ENCODE data around the gene HARS1. TPM values are rescaled to one million over a fixed set of nuclear protein-coding genes. Genes with fewer than 3 reads are reported as not detected.
"Not testable (repeated sequence)": the region's sequence is repeated elsewhere in the genome, so short reads cannot be mapped to it uniquely, and the experiment has no call there.

Gene HARS1
- polyA plus RNA-seq, 1 donor from 2014 or later = 43.4 TPM

DNA sequence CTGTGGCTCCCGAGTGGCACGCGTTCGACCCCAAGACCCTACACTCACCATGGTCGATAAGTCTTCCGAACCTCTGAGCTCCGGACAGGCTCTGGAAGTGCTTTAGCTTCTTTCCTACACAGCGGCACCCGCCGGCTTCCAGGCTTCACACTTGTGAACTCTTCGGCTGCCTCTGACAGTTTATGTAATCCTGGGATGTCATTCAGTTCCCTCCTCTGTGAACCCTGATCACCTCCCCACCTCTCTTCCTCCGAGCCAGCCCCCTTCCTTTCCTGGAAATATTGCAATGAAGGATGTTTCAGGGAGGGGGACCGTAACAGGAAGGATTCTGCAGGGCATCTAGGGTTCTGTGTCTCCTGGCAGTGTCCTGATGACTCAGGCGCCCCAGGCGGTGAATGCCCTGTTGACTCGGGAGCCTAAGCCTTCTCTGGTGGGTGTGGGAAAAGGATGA, 58.1 kb downstream of the HARS1 start, which contains the start of gene CD14:
TSS of gene CD14 (minus strand) at position 155 of the 451 bp plus-strand sequence. CDS start at position 51, 104 bp downstream.
- Mint-ChIP-seq H3K27ac (peak within 1 kb of the TSS in 2 of 3 donors; percentile 19 to 46), H3K9me3 (peaks cover 0 to 3% (median 1%) of the 10 kb centered on the region in 3 donors), H3K27me3 (peaks cover 17% of the 10 kb centered on the region)

DNA sequence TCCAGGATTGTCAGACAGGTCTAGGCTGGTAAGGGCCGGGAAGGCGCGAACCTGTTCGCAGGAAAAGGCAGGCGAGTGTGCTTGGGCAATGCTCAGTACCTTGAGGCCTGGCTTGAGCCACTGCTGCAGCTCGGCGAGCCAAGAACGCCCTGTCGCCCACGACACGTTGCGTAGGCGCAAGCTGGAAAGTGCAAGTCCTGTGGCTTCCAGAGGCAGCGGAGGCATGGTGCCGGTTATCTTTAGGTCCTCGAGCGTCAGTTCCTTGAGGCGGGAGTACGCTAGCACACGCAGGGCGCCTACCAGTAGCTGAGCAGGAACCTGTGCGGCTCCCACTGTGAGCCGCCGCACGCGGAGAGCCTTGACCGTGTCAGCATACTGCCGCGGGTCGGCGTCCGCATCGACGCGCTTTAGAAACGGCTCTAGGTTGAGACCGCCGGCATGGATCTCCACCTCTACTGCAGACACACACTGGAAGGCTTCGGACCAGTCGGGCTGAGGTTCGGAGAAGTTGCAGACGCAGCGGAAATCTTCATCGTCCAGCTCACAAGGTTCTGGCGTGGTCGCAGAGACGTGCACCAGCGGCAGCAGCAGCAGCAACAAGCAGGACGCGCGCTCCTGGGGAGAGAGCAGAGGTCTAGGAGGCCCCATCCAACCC, 58.7 kb downstream of the HARS1 start:
- peak overlapping the region; percentile 84 to 97 (median 94) for H3K4me3 Mint-ChIP-seq
- no peaks in the 10 kb centered on the region for H3K36me3 Mint-ChIP-seq
- peaks cover 2 to 15% (median 15%) of the 10 kb centered on the region in 3 donors for H3K4me1 Mint-ChIP-seq
- peaks cover 0 to 3% (median 1%) of the 10 kb centered on the region in 3 donors for H3K9me3 Mint-ChIP-seq
- peak overlapping the region in 2 of 3 donors; percentile 19 to 46 for H3K27ac Mint-ChIP-seq
- peaks cover 18% of the 10 kb centered on the region for H3K27me3 Mint-ChIP-seq

More for the DNA sequence above, 58.1 kb downstream of the HARS1 start, which contains the start of gene CD14:
- H3K36me3 Mint-ChIP-seq = no peaks in the 10 kb centered on the region
- H3K4me3 Mint-ChIP-seq = peak within 1 kb of the TSS; percentile 84 to 97 (median 94)
- H3K4me1 Mint-ChIP-seq = peaks cover 2 to 15% (median 15%) of the 10 kb centered on the region in 3 donors

DNA sequence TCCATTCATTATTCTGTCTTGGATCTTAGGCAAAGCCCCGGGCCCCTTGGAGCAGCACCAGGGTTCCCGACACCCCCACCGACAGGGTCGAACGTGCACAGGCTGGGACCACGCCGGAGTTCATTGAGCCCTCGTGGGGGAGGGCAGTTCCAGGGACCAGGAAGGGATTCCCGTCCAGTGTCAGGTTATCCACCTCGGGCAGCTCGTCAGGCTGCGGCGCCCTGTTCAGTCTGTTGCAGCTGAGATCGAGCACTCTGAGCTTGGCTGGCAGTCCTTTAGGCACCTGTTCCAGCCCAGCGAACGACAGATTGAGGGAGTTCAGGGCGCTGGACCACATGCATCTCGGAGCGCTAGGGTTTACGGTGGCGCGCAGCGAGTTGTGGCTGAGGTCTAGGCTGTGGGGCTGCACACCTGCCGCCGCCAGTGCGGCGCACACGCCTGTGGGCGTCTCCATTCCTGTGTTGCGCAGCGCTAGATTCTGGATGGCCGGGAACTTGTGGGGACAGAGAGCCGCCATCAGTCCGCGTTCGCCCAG, 59.3 kb downstream of the HARS1 start:
- Mint-ChIP-seq H3K27ac (peak overlapping the region in 1 of 3 donors; percentile 19), H3K36me3 (no peaks in the 10 kb centered on the region), H3K9me3 (peaks cover 0 to 3% (median 1%) of the 10 kb centered on the region in 3 donors), H3K4me3 (peak overlapping the region; percentile 84 to 97 (median 94)), H3K27me3 (peaks cover 18% of the 10 kb centered on the region), H3K4me1 (peaks cover 2 to 15% (median 15%) of the 10 kb centered on the region in 3 donors)

DNA sequence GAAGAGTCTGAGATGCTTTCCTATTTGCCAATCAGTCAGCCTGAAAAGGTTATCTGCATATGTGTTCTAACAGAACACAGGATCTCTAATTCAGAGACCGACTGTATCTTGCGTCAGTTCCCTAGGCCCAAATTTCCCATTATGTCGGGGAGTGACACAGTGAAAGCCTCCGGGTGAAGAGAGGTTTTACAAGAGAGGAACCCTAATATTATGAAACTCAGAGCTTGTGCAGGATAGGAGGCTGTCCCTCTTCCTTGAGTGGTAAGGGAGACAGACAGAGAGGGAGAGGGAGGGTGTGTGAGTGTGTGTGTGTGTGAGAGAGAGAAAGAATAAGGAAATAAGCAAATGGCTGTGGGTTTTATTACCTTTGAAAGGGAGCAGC, 60.1 kb downstream of the HARS1 start:
- Mint-ChIP-seq H3K4me1 (peaks cover 2 to 15% (median 15%) of the 10 kb centered on the region in 3 donors), H3K27ac (no peak overlapping the region), H3K27me3 (peaks cover 18% of the 10 kb centered on the region), H3K9me3 (peaks cover 0 to 3% (median 1%) of the 10 kb centered on the region in 3 donors), H3K36me3 (no peaks in the 10 kb centered on the region), H3K4me3 (peak overlapping the region in 3 of 4 donors; percentile 77 to 91 (median 82))

DNA sequence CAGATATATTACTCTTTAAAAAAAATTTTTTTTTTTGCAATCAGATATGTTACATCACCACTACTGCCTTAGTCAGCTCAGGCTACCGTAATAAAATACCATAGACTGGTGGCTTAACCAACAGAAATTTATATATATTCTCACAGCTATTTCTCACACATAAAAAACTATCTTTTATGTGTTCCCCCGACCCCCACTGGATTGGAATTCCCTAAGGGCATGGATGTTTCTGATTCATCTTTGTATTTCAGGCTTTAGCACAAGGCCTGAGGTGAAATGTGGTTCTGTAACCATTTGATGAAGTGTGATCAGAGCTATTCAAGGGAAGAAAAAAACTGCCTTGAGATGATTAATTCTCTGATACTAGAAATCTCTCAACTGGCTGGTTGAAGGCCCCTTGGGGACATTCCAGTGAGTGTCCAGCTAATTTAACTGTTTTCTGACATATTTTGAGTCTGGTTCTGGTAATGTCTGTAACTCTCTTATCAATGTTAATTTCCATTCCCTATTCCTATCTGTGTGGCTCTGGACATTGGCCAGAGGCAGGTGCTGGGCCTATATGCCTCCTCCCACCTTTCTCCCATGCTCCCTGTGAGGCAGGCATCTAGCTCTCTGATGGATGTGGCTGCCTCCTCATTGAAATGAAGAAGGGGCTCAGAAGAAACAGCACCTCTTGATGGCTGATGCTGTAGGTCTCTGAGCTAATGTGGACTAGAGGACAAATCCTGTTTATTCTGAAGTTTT, 60.7 kb downstream of the HARS1 start:
- H3K36me3 Mint-ChIP-seq = no peaks in the 10 kb centered on the region
- H3K27ac Mint-ChIP-seq = no peak overlapping the region
- peaks cover 2 to 15% (median 15%) of the 10 kb centered on the region in 3 donors for H3K4me1 Mint-ChIP-seq
- peaks cover 18% of the 10 kb centered on the region for H3K27me3 Mint-ChIP-seq
- peak overlapping the region in 3 of 4 donors; percentile 77 to 91 (median 82) for H3K4me3 Mint-ChIP-seq
- H3K9me3 Mint-ChIP-seq = peaks cover 0 to 3% (median 1%) of the 10 kb centered on the region in 3 donors

DNA sequence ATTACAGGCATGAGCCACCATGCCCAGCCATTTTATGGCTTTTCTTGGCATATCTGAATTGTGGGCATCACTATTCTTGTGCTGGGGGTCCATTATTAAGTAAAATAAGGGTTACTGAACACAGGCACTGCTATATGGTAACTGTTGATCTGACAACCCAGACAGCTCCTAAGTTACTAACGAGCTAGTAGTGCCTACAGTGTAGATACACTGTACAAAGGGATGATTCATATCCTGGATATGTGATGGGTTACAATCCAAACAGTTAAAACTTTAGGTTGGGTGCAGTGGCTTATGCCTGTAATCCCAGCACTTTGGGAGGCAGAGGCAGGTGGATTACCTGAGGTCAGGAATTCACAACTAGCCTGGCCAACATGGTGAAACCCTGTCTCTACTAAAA, 62.5 kb downstream of the HARS1 start:
- peaks cover 18% of the 10 kb centered on the region for H3K27me3 Mint-ChIP-seq
- no peaks in the 10 kb centered on the region for H3K36me3 Mint-ChIP-seq
- H3K4me3 Mint-ChIP-seq = no peak overlapping the region
- peaks cover 0 to 3% (median 1%) of the 10 kb centered on the region in 3 donors for H3K9me3 Mint-ChIP-seq
- no peak overlapping the region for H3K27ac Mint-ChIP-seq
- H3K4me1 Mint-ChIP-seq = peaks cover 2 to 15% (median 12%) of the 10 kb centered on the region in 3 donors

DNA sequence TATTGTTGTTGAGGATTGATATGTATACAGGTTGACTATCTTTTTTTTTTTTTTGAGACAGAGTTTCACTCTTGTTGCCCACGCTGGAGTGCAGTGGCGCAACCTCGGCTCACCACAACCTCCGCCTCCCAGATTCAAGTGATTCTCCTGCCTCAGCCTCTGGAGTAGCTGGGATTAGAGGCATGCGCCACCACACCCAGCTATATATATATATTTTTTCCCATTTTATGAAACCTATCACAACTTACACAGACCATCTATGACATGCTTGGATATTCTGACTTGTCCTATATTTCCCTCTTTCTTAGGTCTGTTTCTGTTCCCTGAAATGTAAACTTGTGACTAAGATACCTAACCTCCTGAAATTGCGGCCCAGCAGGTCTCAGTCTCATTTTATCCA, 63.2 kb downstream of the HARS1 start:
- no peaks in the 10 kb centered on the region for H3K36me3 Mint-ChIP-seq
- peak overlapping the region in 1 of 4 donors; percentile 36 for H3K4me3 Mint-ChIP-seq
- peaks cover 15% of the 10 kb centered on the region for H3K27me3 Mint-ChIP-seq
- peaks cover 2 to 10% (median 7%) of the 10 kb centered on the region in 3 donors for H3K4me1 Mint-ChIP-seq
- H3K9me3 Mint-ChIP-seq = peaks cover 0 to 3% (median 1%) of the 10 kb centered on the region in 3 donors
- no peak overlapping the region for H3K27ac Mint-ChIP-seq

DNA sequence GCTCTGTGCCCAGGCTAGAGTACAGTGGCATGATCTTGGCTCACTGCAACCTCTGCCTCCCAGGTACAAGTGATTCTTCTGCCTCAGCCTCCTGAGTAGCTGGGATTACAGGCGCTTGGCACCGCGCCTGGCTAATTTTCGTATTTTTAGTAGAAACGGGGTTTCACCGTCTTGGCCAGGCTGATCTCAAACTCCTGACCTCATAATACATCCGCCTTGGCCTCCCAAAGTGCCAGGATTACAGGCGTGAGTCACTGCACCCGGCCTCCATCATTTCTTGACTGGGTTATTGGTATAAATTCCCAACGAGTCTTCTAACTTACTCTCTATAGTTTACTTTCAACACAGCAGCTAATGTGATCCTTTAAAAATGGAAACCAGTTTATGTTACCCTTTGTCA, 66.3 kb downstream of the HARS1 start:
- not testable (repeated sequence) for H3K9me3 Mint-ChIP-seq, H3K27ac Mint-ChIP-seq, H3K27me3 Mint-ChIP-seq, H3K4me3 Mint-ChIP-seq, H3K4me1 Mint-ChIP-seq, H3K36me3 Mint-ChIP-seq

Other genes starting within 250 kb of the HARS1 start
- 32.9 TPM for gene EIF4EBP3, start 143.7 kb downstream of the HARS1 start, polyA plus RNA-seq
- 31.8 TPM for gene SRA1, start 133.9 kb downstream of the HARS1 start, polyA plus RNA-seq
- 4.4 TPM for gene APBB3, start 126.8 kb downstream of the HARS1 start, polyA plus RNA-seq
- gene SLC35A4, start 126.5 kb downstream of the HARS1 start, polyA plus RNA-seq = 79.8 TPM
- 1.5 TPM for gene CD14, start 58.2 kb downstream of the HARS1 start, polyA plus RNA-seq
- 14.7 TPM for gene TMCO6, start 51.9 kb downstream of the HARS1 start, polyA plus RNA-seq
- gene NDUFA2, start 43.7 kb downstream of the HARS1 start, polyA plus RNA-seq = 154 TPM
- gene IK, start 43.5 kb downstream of the HARS1 start, polyA plus RNA-seq = 165 TPM
- 13.5 TPM for gene WDR55, start 26.5 kb downstream of the HARS1 start, polyA plus RNA-seq
- not detected for gene DND1, start 17.8 kb downstream of the HARS1 start, polyA plus RNA-seq
- gene HARS2, start 85 bp upstream of the HARS1 start, polyA plus RNA-seq = 19.0 TPM
- gene ZMAT2, start 9.1 kb upstream of the HARS1 start, polyA plus RNA-seq = 62.1 TPM
- not detected for gene PCDHA1, start 94.8 kb upstream of the HARS1 start, polyA plus RNA-seq
- not detected for gene PCDHA2, start 103.5 kb upstream of the HARS1 start, polyA plus RNA-seq
- not detected for gene PCDHA3, start 109.7 kb upstream of the HARS1 start, polyA plus RNA-seq
- not detected for gene PCDHA4, start 115.7 kb upstream of the HARS1 start, polyA plus RNA-seq
- gene PCDHA5, start 130.2 kb upstream of the HARS1 start, polyA plus RNA-seq = not detected
- not detected for gene PCDHA6, start 136.6 kb upstream of the HARS1 start, polyA plus RNA-seq
- not detected for gene PCDHA7, start 142.9 kb upstream of the HARS1 start, polyA plus RNA-seq
- gene PCDHA8, start 149.8 kb upstream of the HARS1 start, polyA plus RNA-seq = not detected
- gene PCDHA9, start 157.0 kb upstream of the HARS1 start, polyA plus RNA-seq = not detected
- not detected for gene PCDHA10, start 164.5 kb upstream of the HARS1 start, polyA plus RNA-seq
- not detected for gene PCDHA11, start 177.6 kb upstream of the HARS1 start, polyA plus RNA-seq
- not detected for gene PCDHA12, start 183.9 kb upstream of the HARS1 start, polyA plus RNA-seq
- gene PCDHA13, start 190.8 kb upstream of the HARS1 start, polyA plus RNA-seq = not detected
- not detected for gene PCDHAC1, start 234.9 kb upstream of the HARS1 start, polyA plus RNA-seq